ENCODE data around the gene TMEM120A.

GRCh38 chr7:75943864-75944263, 50.5 kb downstream of the TMEM120A start:
- TF ChIP-seq GABPA (IDR thresholded peaks at IDR 0.05; ENCODE audit: low read depth): no peak
- no peak for TF ChIP-seq CTCF (IDR thresholded peaks at IDR 0.05; ENCODE audit: insufficient read depth, low read length)
- TF ChIP-seq SPI1 (IDR thresholded peaks at IDR 0.05; ENCODE audit: borderline replicate concordance, low read depth): no peak
- no peak for TF ChIP-seq POLR2AphosphoS5 (IDR thresholded peaks at IDR 0.05; ENCODE audit: low read depth)
- TF ChIP-seq REST (IDR thresholded peaks at IDR 0.05; ENCODE audit: insufficient replicate concordance, low read depth): no peak

Data from HL-60 (cell line).